ENCODE measurements around the gene NCS1.

NCS1 gene

DNA sequence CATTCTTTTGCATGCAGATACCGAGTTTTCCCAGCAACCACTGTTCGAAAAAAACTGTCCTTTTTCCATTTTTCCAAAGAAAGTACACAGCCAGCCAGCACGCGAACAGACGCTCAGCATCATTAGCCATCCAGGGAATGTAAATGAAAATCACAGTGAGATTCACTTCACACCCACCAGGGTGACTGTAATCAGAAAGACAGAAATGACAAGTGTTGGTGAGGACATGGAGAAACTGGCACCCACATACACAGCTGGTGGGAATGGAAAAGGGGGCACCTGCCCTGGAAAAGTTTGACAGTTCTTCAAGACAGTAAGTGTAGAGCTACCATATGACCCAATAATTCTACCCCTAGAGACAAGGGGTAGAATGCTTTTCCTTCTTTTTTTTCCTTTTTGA, 25.0 kb upstream of the NCS1 start:
- Histone ChIP-seq H3K36me3 (ENCODE audit: insufficient read depth, low read length) (no peaks in the 10 kb centered on the region), H3K27me3 (ENCODE audit: insufficient read depth, low read length) (no peaks in the 10 kb centered on the region), H3K79me2 (ENCODE audit: control insufficient read depth, insufficient read depth, low read length, unreplicated experiment) (no peaks in the 10 kb centered on the region), H3K4me3 (ENCODE audit: low read depth, low read length) (no peak overlapping the region), H3K27ac (ENCODE audit: low read depth, low read length) (no peak overlapping the region), H2AFZ (ENCODE audit: low read length, unreplicated experiment) (no peak overlapping the region), H3K4me1 (ENCODE audit: control insufficient read depth, insufficient read depth, low read length, unreplicated experiment) (peaks cover 19% of the 10 kb centered on the region)

DNA sequence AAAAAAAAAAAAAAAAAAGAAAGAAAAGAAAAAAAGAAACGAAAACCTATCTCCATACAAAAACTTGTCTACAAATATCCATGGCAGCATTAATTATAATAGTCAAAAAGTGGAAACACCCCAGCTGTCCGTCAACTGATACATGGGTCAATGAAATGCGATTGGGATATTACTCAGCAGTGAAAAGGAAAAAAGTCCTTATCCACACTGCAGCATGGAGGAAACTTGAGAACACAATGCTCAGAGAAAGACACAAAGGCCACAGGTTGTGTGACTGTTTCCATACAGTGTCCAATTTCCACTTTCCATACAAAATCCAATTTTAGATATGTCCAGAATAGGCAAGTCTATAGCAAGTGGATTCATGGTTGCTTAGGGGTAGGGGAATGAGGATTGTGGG, 24.3 kb upstream of the NCS1 start:
- Histone ChIP-seq H3K4me1 (ENCODE audit: control insufficient read depth, insufficient read depth, low read length, unreplicated experiment) (peaks cover 19% of the 10 kb centered on the region), H3K27ac (ENCODE audit: low read depth, low read length) (no peak overlapping the region), H3K4me3 (ENCODE audit: low read depth, low read length) (no peak overlapping the region), H3K27me3 (ENCODE audit: insufficient read depth, low read length) (no peaks in the 10 kb centered on the region), H3K36me3 (ENCODE audit: insufficient read depth, low read length) (no peaks in the 10 kb centered on the region), H3K79me2 (ENCODE audit: control insufficient read depth, insufficient read depth, low read length, unreplicated experiment) (no peaks in the 10 kb centered on the region), H2AFZ (ENCODE audit: low read length, unreplicated experiment) (no peak overlapping the region)

DNA sequence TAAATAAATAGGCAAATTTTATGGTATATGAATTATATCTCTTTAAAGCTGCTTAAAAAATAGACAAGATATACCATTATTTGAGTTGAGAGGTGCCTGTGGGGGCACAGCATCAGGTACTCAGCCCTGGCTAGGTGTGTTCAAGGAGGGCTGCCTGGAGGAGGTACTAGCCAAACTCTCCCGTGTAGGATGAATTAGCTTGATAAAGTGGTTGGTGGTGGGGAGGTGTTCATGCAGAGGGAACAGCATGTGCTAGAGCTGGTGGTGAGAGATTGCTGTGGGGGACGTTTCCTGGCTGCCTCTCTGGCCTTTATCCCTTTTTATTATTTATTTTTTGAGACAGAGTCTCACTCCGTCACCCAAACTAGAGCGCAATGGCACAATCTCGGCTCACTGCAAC, 23.2 kb upstream of the NCS1 start:
- Histone ChIP-seq H3K4me3 (ENCODE audit: low read depth, low read length) (no peak overlapping the region), H3K27me3 (ENCODE audit: insufficient read depth, low read length) (no peaks in the 10 kb centered on the region), H3K4me1 (ENCODE audit: control insufficient read depth, insufficient read depth, low read length, unreplicated experiment) (peaks cover 12% of the 10 kb centered on the region), H3K27ac (ENCODE audit: low read depth, low read length) (no peak overlapping the region), H3K36me3 (ENCODE audit: insufficient read depth, low read length) (no peaks in the 10 kb centered on the region), H2AFZ (ENCODE audit: low read length, unreplicated experiment) (no peak overlapping the region), H3K79me2 (ENCODE audit: control insufficient read depth, insufficient read depth, low read length, unreplicated experiment) (no peaks in the 10 kb centered on the region)

DNA sequence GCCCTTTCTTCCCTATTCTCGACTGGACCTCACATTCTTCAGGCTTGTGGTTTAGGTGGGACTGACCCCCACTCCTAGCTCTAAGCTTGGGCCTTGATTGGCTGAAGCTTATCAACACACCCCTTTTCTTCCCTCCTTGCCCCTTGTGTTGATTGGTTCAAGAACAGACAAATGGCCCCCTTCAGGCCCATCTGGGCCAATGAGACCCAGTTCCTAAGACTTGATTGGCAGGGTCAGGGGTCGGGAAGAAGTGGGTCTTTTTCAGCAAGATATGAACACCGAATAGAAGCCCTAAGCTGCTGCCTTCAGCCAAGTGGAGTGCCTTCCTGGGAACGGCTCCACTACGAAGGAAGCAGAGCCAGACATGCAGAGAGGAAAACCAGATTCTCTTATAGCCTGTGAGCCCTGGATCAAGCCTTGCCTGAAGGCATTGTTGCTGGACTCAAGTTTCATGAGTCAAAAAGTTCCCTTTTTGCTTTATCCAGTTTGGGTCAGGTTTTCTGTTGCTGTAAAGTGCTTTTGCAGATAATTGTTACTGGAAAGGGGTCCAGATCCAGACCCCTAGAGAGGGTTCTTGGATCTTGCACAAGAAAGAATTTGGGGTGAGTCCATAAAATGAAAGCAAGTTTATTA, 22.4 kb upstream of the NCS1 start:
- Histone ChIP-seq H2AFZ (ENCODE audit: low read length, unreplicated experiment) (no peak overlapping the region), H3K27me3 (ENCODE audit: insufficient read depth, low read length) (no peaks in the 10 kb centered on the region), H3K36me3 (ENCODE audit: insufficient read depth, low read length) (no peaks in the 10 kb centered on the region), H3K79me2 (ENCODE audit: control insufficient read depth, insufficient read depth, low read length, unreplicated experiment) (no peaks in the 10 kb centered on the region), H3K4me3 (ENCODE audit: low read depth, low read length) (no peak overlapping the region), H3K27ac (ENCODE audit: low read depth, low read length) (no peak overlapping the region), H3K4me1 (ENCODE audit: control insufficient read depth, insufficient read depth, low read length, unreplicated experiment) (peaks cover 7% of the 10 kb centered on the region)

DNA sequence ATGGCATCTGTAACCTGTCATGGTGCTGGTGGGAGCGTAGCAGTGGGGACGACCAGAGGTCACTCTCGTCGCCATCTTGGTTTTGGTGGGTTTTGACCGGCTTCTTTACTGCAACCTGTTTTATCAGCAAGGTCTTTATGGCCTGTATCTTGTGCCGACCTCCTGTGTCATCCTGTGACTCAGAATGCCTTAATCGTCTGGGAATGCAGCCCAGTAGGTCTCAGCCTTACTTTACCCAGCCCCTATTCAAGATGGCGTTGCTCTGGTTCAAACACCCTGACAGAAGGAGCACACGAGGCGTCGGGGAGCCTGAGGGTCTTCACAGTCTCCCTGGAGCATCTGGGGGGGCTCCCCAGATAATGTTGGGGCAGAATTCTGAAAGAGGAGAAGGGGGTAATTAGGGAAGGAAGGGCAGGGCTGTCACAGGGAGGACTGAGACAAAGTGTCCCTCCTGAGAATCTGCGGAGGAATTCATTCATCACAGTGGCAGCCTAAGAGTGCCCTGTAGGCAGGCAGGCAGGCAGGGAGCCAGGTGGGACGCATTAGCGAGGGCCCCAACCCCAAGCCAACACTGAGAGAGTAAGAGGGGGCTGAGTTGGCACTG, 21.3 kb upstream of the NCS1 start:
- Histone ChIP-seq H3K79me2 (ENCODE audit: control insufficient read depth, insufficient read depth, low read length, unreplicated experiment) (no peaks in the 10 kb centered on the region), H2AFZ (ENCODE audit: low read length, unreplicated experiment) (peak overlapping the region; percentile 75), H3K27me3 (ENCODE audit: insufficient read depth, low read length) (no peaks in the 10 kb centered on the region), H3K4me3 (ENCODE audit: low read depth, low read length) (no peak overlapping the region), H3K4me1 (ENCODE audit: control insufficient read depth, insufficient read depth, low read length, unreplicated experiment) (peaks cover 7% of the 10 kb centered on the region), H3K36me3 (ENCODE audit: insufficient read depth, low read length) (no peaks in the 10 kb centered on the region), H3K27ac (ENCODE audit: low read depth, low read length) (0 out of 2 replicates have a peak overlapping the region, but pooled peaks have one; percentile 26)

DNA sequence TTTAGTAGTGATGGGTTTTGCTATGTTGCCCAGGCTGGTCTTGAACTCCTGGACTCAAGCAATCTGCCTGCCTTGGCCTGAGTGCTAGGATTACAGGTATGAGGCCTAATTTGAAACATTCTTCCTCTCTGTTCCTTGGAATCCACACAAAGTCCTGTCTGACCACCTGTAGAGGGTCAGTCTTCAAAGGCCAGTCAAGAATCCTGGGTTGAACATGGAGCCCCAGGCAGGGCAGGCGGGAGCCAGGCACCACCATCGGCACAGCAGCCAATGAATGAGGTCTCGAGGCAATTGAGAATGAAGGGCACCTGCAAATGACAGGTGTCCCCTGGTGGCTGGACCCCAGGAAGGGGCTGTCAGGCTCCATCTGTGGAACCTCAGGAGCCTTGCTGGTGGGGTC, 17.4 kb upstream of the NCS1 start:
- H2AFZ ChIP-seq (ENCODE audit: low read length, unreplicated experiment) = no peak overlapping the region
- no peaks in the 10 kb centered on the region for H3K27me3 ChIP-seq (ENCODE audit: insufficient read depth, low read length)
- no peak overlapping the region for H3K4me3 ChIP-seq (ENCODE audit: low read depth, low read length)
- peaks cover 7% of the 10 kb centered on the region for H3K4me1 ChIP-seq (ENCODE audit: control insufficient read depth, insufficient read depth, low read length, unreplicated experiment)
- H3K79me2 ChIP-seq (ENCODE audit: control insufficient read depth, insufficient read depth, low read length, unreplicated experiment) = no peaks in the 10 kb centered on the region
- H3K27ac ChIP-seq (ENCODE audit: low read depth, low read length) = no peak overlapping the region
- H3K36me3 ChIP-seq (ENCODE audit: insufficient read depth, low read length) = no peaks in the 10 kb centered on the region

DNA sequence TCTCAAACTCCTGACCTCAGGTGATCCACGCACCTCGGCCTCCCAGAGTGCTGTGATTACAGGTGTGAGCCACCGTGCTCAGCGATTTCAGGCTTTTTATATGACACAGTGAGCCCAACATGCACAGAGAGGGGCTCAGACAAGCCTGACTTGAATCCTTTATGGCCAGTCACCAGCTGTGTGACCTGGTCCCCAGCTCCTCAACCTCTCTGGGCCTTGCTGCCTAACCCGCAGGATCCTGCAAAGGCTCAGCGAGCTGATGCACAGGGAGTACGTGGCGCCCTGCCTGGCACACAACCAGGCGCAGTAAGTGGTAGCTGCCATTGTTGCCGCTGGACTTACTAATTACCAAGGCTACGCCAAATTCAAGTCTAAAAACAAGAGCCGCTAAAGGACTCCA, 16.6 kb upstream of the NCS1 start:
- Histone ChIP-seq H3K4me3 (ENCODE audit: low read depth, low read length) (no peak overlapping the region), H3K79me2 (ENCODE audit: control insufficient read depth, insufficient read depth, low read length, unreplicated experiment) (no peaks in the 10 kb centered on the region), H2AFZ (ENCODE audit: low read length, unreplicated experiment) (no peak overlapping the region), H3K27me3 (ENCODE audit: insufficient read depth, low read length) (no peaks in the 10 kb centered on the region), H3K36me3 (ENCODE audit: insufficient read depth, low read length) (no peaks in the 10 kb centered on the region), H3K4me1 (ENCODE audit: control insufficient read depth, insufficient read depth, low read length, unreplicated experiment) (peaks cover 5% of the 10 kb centered on the region), H3K27ac (ENCODE audit: low read depth, low read length) (no peak overlapping the region)

DNA sequence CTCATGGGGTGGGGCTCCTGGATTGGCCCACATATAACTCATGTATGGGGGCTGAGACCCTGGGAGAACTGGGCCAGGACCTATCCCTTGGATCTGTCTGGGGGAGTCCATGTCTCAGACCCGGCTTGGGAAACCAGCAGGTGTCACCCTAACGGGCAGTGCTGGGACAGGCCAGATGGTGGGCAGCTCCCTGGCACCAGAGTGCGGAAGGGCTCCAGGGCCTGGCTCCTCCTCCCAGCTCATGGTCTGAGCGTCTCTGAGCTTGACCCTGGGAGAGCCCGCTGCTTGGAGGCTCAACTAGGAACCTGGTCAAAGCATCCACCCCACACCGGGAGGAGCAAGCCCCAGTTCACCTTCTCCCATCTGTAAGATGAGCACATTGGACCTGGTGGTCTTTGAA, 15.5 kb upstream of the NCS1 start:
- Histone ChIP-seq H3K27me3 (ENCODE audit: insufficient read depth, low read length) (no peaks in the 10 kb centered on the region), H3K4me1 (ENCODE audit: control insufficient read depth, insufficient read depth, low read length, unreplicated experiment) (no peaks in the 10 kb centered on the region), H2AFZ (ENCODE audit: low read length, unreplicated experiment) (no peak overlapping the region), H3K36me3 (ENCODE audit: insufficient read depth, low read length) (no peaks in the 10 kb centered on the region), H3K79me2 (ENCODE audit: control insufficient read depth, insufficient read depth, low read length, unreplicated experiment) (no peaks in the 10 kb centered on the region), H3K27ac (ENCODE audit: low read depth, low read length) (no peak overlapping the region), H3K4me3 (ENCODE audit: low read depth, low read length) (no peak overlapping the region)

DNA sequence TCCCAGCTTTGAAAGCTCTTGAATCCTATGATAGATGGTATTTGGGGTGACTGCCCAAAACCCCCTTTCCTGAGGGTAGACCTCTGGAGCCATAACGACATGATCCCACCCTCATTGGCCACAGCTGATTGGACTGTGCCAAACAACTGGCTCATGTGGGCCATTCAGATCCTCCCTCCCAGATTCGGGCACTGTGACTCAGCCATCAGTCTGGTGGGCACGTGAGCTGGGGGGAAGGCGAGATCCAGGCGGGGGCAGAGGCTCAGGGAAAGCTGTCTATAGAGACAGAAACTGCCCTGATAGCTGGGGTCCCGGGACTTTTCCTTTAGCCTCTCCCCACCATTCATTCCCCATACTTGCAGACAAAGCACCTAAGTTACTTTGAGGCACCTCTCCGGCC, 15.1 kb upstream of the NCS1 start:
- Histone ChIP-seq H3K27me3 (ENCODE audit: insufficient read depth, low read length) (no peaks in the 10 kb centered on the region), H3K79me2 (ENCODE audit: control insufficient read depth, insufficient read depth, low read length, unreplicated experiment) (no peaks in the 10 kb centered on the region), H3K27ac (ENCODE audit: low read depth, low read length) (no peak overlapping the region), H3K4me3 (ENCODE audit: low read depth, low read length) (no peak overlapping the region), H3K4me1 (ENCODE audit: control insufficient read depth, insufficient read depth, low read length, unreplicated experiment) (no peaks in the 10 kb centered on the region), H2AFZ (ENCODE audit: low read length, unreplicated experiment) (no peak overlapping the region), H3K36me3 (ENCODE audit: insufficient read depth, low read length) (no peaks in the 10 kb centered on the region)

DNA sequence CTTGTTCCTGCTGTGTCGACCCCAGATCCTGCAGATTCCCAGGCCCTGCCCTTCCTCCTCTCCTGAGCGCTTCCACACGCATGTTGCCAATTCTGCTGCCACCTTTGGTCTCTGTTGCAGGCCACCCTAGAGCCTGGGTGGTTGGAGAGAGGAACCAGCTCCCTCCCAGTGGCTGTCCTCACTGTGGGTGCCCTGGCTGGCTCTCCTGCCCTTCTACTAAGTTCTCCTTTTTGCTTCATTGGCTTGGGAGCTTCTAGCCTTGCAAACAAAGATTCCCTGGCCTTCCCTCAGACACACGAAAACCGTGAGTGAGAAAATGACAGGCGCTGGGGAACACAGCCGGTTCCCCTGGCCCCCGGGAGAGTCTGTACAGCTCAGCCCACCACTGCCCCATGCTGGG, 14.2 kb upstream of the NCS1 start:
- no peaks in the 10 kb centered on the region for H3K79me2 ChIP-seq (ENCODE audit: control insufficient read depth, insufficient read depth, low read length, unreplicated experiment)
- H3K4me1 ChIP-seq (ENCODE audit: control insufficient read depth, insufficient read depth, low read length, unreplicated experiment) = no peaks in the 10 kb centered on the region
- H3K4me3 ChIP-seq (ENCODE audit: low read depth, low read length) = no peak overlapping the region
- H2AFZ ChIP-seq (ENCODE audit: low read length, unreplicated experiment) = no peak overlapping the region
- H3K27ac ChIP-seq (ENCODE audit: low read depth, low read length) = no peak overlapping the region
- H3K27me3 ChIP-seq (ENCODE audit: insufficient read depth, low read length) = no peaks in the 10 kb centered on the region
- H3K36me3 ChIP-seq (ENCODE audit: insufficient read depth, low read length) = no peaks in the 10 kb centered on the region

DNA sequence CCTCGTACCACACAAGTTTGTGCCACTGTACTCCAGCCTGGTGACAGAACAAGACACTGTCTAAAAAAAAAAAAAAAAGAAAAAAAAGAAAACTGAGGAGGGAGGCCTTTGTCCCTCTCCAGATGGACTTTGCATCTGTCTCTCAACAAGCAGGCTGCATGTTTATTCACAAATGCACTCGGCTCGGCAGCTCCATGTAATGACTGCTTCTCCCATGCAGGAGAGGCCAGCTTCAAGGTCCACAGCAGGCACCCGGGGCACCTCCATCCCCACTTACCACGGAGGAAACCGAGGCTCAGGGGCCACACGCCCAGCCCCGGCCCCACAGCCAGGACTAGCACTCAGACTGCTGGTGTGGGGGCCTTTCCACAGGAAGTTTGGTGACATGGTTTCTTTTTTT, 13.1 kb upstream of the NCS1 start:
- Histone ChIP-seq H3K4me1 (ENCODE audit: control insufficient read depth, insufficient read depth, low read length, unreplicated experiment) (no peaks in the 10 kb centered on the region), H3K27ac (ENCODE audit: low read depth, low read length) (no peak overlapping the region), H2AFZ (ENCODE audit: low read length, unreplicated experiment) (no peak overlapping the region), H3K79me2 (ENCODE audit: control insufficient read depth, insufficient read depth, low read length, unreplicated experiment) (no peaks in the 10 kb centered on the region), H3K27me3 (ENCODE audit: insufficient read depth, low read length) (no peaks in the 10 kb centered on the region), H3K4me3 (ENCODE audit: low read depth, low read length) (no peak overlapping the region), H3K36me3 (ENCODE audit: insufficient read depth, low read length) (no peaks in the 10 kb centered on the region)

All from ACC112 (cell line).